Muscle layer of colon (tissue), 2 donors: ENCODE measurements around the gene SIRPA.
A peak's percentile ranks its signal among the peaks of the same experiment; 100 is the strongest.

Experiments
- H3K27ac ChIP-seq: one replicate; pipeline ENCODE4 v1.7.0; 2013; ENCODE audit warnings: low read depth, mild to moderate bottlenecking, low read length, moderate library complexity
- H3K27me3 ChIP-seq, 2 donors: one replicate each; pipeline ENCODE4 v1.7.0; 2013; ENCODE audit warnings: low read length in 2 of 2, mild to moderate bottlenecking in 2 of 2; ENCODE audit not compliant: insufficient read depth in 2 of 2, control insufficient read depth in 1 of 2
- H3K36me3 ChIP-seq: one replicate; pipeline ENCODE4 v1.7.0; 2013; ENCODE audit warnings: mild to moderate bottlenecking, low read length; ENCODE audit not compliant: insufficient read depth
- H3K4me1 ChIP-seq: one replicate; pipeline ENCODE4 v1.7.0; 2013; ENCODE audit warnings: mild to moderate bottlenecking, low read length; ENCODE audit not compliant: insufficient read depth
- H3K4me3 ChIP-seq, 2 donors: one replicate each; pipeline ENCODE4 v1.7.0; 2013; ENCODE audit warnings: low read length in 2 of 2, low read depth in 1 of 2, mild to moderate bottlenecking in 1 of 2, moderate library complexity in 1 of 2
- H3K9ac ChIP-seq: one replicate; pipeline ENCODE4 v1.7.0; 2013; ENCODE audit warnings: low read length
- H3K9me3 ChIP-seq: one replicate; pipeline ENCODE4 v1.7.0; 2013; ENCODE audit warnings: mild to moderate bottlenecking, low read length
- donor health status: abdominal sarcoma.
- donor health status: Adenocarcinoma of cecum.

The SIRPA gene

DNA sequence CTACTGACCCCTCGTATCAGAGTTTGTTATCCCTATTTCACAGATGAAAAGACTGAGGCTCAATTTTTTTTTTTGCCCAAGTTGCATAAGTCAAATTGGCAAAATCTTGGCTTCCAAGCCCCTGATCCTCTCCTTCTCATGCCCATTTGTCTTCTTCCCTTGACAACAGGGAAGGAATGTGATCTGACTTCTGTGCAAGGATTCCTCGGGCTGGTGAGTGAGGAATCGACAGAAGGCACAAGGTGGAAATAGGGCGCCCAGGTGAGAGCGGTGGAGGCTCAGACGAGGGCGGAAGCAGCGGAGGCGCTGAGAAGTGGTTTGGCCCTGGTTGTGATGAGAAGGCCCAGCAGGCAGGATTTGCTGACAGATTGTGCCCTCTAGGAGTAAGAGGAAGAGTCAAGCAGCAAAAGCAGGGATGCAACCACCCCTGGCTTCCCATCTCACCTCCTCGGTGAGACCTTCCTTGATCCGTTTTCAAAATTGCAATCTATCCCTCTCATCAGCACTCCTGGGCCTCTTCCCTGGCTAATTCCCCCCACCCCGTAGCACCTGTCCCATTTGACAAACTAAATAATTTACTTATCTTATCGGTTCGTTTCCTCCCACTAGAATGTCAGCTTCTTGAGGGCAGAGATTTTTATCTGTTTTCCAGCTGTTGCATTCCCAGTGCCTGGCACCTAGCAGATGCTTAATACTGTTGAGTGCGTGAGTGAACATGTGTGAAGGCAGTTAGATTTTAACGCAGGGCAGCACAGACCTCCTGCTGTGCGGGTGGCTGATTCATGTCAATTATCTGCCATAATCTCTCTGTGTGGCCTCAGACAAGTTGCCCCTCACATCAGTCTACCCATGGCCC, 3.7 kb upstream of the SIRPA start:
- Histone ChIP-seq H3K36me3 (no peaks in the 10 kb centered on the region), H3K4me3 (no peak overlapping the region), H3K27ac (no peak overlapping the region), H3K9ac (no peak overlapping the region), H3K9me3 (no peaks in the 10 kb centered on the region), H3K27me3 (no peaks in the 10 kb centered on the region), H3K4me1 (peaks cover 24% of the 10 kb centered on the region)

- H3K36me3 ChIP-seq, result no peaks in the 10 kb centered on the region
- H3K4me3 ChIP-seq, result no peak overlapping the region
- H3K9ac ChIP-seq, result no peak overlapping the region
- H3K27me3 ChIP-seq, result no peaks in the 10 kb centered on the region
- H3K4me1 ChIP-seq, result peaks cover 25% of the 10 kb centered on the region
- no peak overlapping the region for H3K27ac ChIP-seq
- H3K9me3 ChIP-seq, result no peaks in the 10 kb centered on the region
Observed at GRCh38 chr20:1892119-1892385, 3.2 kb upstream of the SIRPA start.

- Histone ChIP-seq H3K4me1 (peaks cover 40% of the 10 kb centered on the region), H3K4me3 (peak overlapping the region; percentile 60 to 61), H3K9me3 (no peaks in the 10 kb centered on the region), H3K27ac (peak overlapping the region; percentile 86), H3K27me3 (no peaks in the 10 kb centered on the region), H3K9ac (peak overlapping the region; percentile 64), H3K36me3 (no peaks in the 10 kb centered on the region)
Observed at GRCh38 chr20:1893721-1894470, 1.3 kb upstream of the SIRPA start.

DNA sequence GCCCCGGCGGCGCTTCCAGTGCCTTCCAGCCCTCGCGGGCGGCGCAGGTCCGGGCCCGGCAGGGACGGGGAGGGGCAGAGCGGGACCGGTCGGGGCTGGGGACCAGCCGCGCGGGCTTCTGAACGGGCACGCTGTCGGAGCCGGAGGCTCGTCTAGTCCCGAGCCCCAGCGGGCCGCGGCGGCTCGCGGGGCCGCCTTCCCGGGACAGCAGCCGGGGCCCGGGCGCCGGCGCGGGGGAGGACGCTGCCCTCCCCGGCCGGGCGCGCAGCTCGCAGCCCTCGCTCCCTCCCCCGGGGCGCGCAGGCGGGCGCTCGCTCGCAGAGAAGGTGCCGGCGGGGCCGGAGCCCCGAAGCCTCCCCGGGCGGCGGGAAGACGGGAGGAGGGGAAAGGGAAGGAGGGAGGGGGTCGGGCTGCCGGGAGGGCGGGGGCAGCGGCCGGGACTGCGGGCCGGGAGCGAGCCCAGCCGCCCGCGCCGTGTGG, 696 bp upstream of the SIRPA start:
- peaks cover 46% of the 10 kb centered on the region for H3K4me1 ChIP-seq
- no peak overlapping the region for H3K9ac ChIP-seq

DNA sequence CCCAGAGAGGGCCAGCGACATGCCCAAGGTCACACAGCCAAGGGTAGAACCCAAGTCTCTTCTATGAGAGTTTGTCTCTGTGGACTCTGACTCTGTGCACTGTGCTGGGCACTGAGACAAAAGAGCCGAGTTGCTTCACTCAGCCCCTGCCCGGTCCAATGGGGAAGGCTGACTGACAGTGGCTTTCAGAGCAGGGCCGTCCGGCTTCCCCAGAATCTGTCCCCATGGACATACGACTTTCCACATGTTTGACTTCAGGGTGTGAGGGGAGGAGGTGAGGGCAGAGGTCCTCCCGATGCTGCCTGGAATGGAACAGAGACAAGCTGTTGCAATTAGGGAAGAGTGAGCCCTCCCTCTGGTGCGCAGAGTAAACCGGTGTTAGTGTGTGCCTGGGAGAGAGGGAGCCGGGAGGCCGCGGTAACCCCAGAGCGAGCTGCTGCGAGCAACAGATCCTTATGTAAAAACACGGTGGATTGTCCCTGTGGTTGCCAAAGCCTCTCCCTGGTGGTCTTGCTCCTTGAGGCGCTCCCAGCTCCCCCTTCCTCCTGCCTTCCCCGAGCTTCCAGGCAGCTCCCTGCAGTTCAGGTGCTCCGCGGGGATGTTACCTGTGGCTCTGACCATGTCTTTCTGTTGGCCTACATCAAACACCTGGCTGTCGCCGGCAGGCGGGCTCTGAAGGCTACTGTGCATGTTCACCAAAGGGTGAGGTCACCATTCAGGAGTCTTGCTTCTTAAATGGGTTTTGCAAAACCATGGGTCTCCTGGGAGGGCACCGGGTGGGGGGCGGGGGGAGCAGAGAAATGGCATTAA, 672 bp downstream of the SIRPA start:
- Histone ChIP-seq H3K27ac (peak overlapping the region; percentile 86), H3K36me3 (no peaks in the 10 kb centered on the region), H3K9ac (peak overlapping the region; percentile 81), H3K9me3 (no peaks in the 10 kb centered on the region), H3K4me1 (peaks cover 59% of the 10 kb centered on the region), H3K27me3 (no peaks in the 10 kb centered on the region), H3K4me3 (peak overlapping the region; percentile 64 to 82)

More for the DNA sequence above, 696 bp upstream of the SIRPA start:
- Histone ChIP-seq H3K9me3 (no peaks in the 10 kb centered on the region), H3K27me3 (no peaks in the 10 kb centered on the region), H3K27ac (peak overlapping the region; percentile 86), H3K36me3 (no peaks in the 10 kb centered on the region), H3K4me3 (peak overlapping the region; percentile 60 to 61)

GRCh38 chr20:1896484-1897258, 1.5 kb downstream of the SIRPA start:
- Histone ChIP-seq H3K4me3 (peak overlapping the region; percentile 64 to 82), H3K4me1 (peaks cover 60% of the 10 kb centered on the region), H3K9me3 (no peaks in the 10 kb centered on the region), H3K27ac (peak overlapping the region; percentile 86), H3K36me3 (no peaks in the 10 kb centered on the region), H3K27me3 (no peaks in the 10 kb centered on the region), H3K9ac (peak overlapping the region; percentile 81)

GRCh38 chr20:1897541-1897940, 2.3 kb downstream of the SIRPA start:
- Histone ChIP-seq H3K27ac (no peak overlapping the region), H3K4me1 (peaks cover 59% of the 10 kb centered on the region), H3K27me3 (no peaks in the 10 kb centered on the region), H3K36me3 (no peaks in the 10 kb centered on the region), H3K4me3 (no peak overlapping the region), H3K9ac (no peak overlapping the region), H3K9me3 (no peaks in the 10 kb centered on the region)

DNA sequence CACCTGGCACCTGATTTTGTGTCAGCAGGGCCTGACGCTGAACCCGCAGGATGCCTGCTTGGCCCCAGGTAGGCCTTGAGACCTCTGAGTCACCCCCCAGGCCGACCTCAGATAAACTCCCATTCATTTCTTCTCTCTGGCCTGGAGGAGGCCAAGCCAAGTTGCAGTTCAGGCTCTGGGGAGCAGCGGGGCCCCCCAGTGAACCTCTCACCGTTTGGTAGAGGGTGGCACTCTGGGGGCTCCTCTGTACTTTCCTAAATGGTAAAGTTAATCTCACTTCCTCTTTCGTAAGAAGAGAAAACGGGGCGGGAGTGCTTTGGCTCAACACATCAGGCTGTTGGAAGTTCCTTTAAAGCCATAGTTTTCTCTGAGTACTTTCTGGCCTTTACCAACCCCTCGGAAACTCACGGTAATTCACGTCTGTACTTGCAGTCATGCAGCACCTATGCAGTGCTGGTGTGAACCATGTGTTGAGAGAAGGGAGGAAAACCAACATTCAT, 2.8 kb downstream of the SIRPA start:
- no peaks in the 10 kb centered on the region for H3K36me3 ChIP-seq
- no peaks in the 10 kb centered on the region for H3K27me3 ChIP-seq
- peak overlapping the region in 1 of 2 donors; percentile 3 for H3K4me3 ChIP-seq
- peaks cover 54% of the 10 kb centered on the region for H3K4me1 ChIP-seq
- H3K9me3 ChIP-seq, result no peaks in the 10 kb centered on the region
- H3K27ac ChIP-seq, result no peak overlapping the region
- H3K9ac ChIP-seq, result no peak overlapping the region

DNA sequence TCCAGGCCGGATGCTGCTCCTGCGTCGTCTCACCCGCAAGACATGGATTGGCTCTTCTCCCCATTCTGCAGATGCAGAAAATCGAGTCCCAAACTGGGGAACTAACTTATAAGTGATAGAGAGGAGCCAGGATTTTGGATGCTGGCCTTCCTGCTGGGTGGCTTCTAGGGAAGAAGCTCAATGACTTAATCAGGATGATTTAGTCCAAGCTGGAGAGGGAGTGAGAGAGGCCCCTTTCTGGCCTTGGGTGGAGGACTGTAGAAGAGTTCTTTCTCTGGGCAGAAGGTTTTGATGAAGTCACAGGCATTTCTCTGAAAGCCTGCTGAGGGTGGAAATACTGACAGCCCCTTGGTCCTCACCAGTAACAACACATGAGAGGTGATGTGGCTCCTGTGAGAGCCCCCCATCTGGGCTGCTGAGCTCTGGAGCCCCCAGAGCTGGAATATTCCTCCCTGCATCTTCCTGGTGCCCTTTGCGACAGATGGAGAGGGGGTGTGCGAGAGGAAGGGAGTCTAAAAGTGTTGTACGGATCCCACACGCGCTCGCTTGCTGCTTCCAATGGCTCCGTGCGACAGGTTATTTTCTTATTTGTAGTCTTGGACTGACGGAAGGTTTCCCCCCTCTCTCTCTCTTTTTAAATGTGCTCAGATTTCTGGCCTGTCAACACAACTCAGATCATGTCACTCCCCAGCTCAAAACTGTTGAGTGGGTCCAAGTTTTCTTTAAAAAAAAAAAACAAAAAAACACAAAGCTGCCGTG, 3.5 kb downstream of the SIRPA start:
- H3K9me3 ChIP-seq, result no peaks in the 10 kb centered on the region
- H3K4me3 ChIP-seq, result no peak overlapping the region
- no peaks in the 10 kb centered on the region for H3K27me3 ChIP-seq
- peaks cover 48% of the 10 kb centered on the region for H3K4me1 ChIP-seq
- no peak overlapping the region for H3K27ac ChIP-seq
- no peak overlapping the region for H3K9ac ChIP-seq
- no peaks in the 10 kb centered on the region for H3K36me3 ChIP-seq

GRCh38 chr20:1899241-1899525, 4.0 kb downstream of the SIRPA start:
- peaks cover 48% of the 10 kb centered on the region for H3K4me1 ChIP-seq
- H3K36me3 ChIP-seq, result no peaks in the 10 kb centered on the region
- H3K27ac ChIP-seq, result no peak overlapping the region
- H3K9me3 ChIP-seq, result no peaks in the 10 kb centered on the region
- H3K9ac ChIP-seq, result no peak overlapping the region
- no peak overlapping the region for H3K4me3 ChIP-seq
- H3K27me3 ChIP-seq, result no peaks in the 10 kb centered on the region
